ACHN (cell line): Measurements from ENCODE around the gene RFX3.
"Not testable (repeated sequence)": the region's sequence is repeated elsewhere in the genome, so short reads cannot be mapped to it uniquely, and the experiment has no call there.

Source experiments
- DNase-seq: peaks from one replicate; pipeline ENCODE4 v3.0.0-alpha.2; 2015
- in situ Hi-C: cut with HindIII; loops from 2 replicates; pipeline ENCODE4 v1.10.0; 2017; ENCODE audit warnings: low sequenced_read_pairs, low pct_ligation_motif_present, low pct_unique_long_range_greater_than_20kb

Gene RFX3

DNA sequence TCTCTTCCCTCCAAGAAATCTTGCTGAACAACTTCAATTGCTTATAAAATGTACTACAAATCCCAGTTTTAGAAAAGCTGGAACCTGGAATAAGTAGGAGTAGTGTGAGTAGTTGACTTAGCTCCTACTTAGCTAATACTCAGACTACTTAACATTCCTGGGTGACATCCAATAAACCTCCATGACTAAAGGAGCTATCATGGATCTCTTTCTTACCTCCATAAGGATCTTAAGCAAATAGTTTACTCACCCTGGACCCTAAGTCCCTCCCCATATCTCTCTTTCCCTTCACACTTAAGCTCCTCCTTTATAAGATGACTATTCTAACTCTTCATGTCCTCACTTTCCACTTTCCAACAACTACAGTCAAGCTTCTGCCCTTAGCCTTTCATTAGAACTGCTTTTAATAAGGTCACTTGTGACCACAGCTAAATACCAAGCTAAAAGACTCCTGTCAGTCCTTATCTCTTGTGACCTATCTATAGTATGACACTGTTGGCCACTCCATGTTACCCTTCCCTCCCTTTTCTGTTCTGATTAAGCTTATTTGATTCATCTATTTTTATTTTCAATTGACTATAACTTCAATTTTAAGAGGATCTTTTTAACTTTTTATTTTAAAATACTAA is 194.9 kb downstream of the RFX3 start:
- no peak for DNase-seq
- in situ Hi-C loops = no loop called here

DNA sequence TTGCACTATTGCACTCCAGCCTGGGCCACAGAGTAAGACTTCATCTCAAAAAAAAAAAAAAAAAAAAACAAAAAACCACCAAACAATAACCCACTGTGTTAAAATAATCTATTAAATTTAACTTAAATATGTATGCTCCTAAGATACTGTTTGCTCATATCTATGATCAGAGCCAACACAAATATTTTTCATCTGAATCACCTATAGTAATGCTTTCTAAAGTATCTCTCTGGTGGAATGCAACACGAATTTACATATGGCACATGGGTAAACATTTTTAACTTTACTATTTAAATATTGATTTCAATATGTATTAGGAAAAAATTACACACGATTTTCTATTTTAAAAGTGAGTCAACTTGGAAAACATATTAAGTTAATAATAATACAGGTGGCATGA is 196.4 kb downstream of the RFX3 start:
- no peak for DNase-seq
- in situ Hi-C loops = no loop called here

GRCh38 chr9:3323714-3324113 is 202.1 kb downstream of the RFX3 start:
- in situ Hi-C loops = no loop called here
- DNase-seq = no peak

- no peak for DNase-seq
- in situ Hi-C loops = no loop called here
Measured at GRCh38 chr9:3321186-3321585, 204.6 kb downstream of the RFX3 start.

DNA sequence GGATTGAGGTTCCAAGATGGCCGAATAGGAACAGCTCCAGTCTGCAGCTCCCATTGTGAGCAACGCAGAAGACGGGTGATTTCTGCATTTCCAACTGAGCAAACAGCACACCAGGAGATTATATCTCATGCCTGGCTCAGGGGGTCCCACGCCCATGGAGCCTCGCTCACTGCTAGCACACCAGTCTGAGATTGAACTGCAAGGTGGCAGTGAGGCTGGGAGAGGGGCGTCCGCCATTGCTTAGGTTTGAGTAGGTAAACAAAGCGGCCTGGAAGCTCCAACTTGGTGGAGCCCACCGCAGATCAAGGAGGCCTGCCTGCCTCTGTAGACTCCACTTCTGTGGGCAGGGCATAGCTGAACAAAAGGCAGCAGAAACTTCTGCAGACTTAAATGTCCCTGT is 213.2 kb downstream of the RFX3 start:
- DNase-seq, in situ Hi-C loops: not testable (repeated sequence)

- DNase-seq = no peak
- in situ Hi-C loops = no loop called here
Measured at GRCh38 chr9:3308609-3309008, 217.2 kb downstream of the RFX3 start.

DNA sequence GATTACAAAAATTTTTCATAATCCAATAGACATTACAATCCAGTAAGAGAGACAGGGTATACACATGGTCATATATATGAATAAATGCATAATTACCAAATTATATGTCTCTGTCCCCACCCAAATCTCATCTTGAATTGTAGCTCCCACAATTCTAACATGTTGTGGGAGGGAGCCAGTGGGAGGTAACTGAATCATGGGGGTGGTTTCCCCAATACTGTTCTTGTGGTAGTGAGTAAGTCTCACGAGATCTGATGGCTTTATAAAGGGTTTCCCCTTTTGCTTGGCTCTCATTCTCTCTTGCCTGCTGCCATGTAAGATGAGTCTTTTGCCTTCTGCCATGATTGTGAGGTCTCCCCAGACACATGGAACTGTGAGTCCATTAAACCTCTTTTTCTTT is 221.4 kb downstream of the RFX3 start:
- in situ Hi-C loops, DNase-seq: not testable (repeated sequence)

GRCh38 chr9:3299872-3300271 is 225.9 kb downstream of the RFX3 start:
- no peak for DNase-seq
- in situ Hi-C loops = no loop called here

DNA sequence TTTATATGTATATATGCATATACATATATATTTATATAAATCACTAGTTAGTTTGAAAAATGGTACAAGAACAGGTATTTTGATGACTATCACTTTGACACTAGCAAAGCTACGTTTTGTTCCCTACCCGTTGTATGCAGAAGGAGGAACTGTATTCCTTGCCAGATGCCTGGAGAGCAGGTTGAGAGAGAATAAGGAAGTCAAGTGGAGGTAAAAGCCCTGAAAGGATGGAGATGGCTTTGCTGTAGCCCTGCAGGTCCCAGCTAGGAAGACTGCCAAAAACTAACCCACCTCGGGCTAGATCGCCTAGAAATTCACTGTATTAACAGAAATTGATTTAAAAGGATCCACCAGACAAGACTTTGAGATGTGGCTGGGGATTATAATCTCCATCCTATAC is 229.3 kb downstream of the RFX3 start:
- in situ Hi-C loops = no loop called here
- DNase-seq = no peak

GRCh38 chr9:3292311-3292710 is 233.5 kb downstream of the RFX3 start:
- in situ Hi-C loops = no loop called here
- DNase-seq = no peak

DNA sequence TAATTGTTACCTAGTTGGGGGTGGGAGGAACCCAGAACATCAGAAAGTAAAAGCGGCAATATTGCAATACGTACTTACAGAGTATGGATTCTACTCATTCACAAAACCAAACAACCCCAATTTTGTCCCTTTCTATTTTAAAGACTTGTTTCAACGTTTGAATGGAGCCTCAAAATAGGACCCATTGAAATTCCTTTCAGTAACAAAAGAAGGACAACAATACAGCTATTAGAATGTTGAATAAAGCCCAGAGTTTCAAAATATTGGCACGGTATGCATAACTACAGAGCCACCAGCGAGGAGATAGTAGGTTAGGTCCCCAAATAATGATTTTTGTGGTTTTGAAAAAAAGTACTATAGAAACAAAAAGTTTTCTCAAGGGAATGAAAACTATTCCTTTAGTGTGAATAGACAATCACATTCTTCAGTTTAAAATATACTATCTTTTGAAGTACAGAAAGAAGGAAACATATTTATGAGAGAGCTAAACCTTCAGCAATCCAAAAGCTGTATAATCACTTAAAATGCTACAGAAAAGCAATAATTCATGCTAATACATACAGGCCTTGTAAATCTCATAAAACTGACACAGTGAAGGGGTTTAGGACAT is 235.5 kb downstream of the RFX3 start:
- no peak for DNase-seq
- in situ Hi-C loops = no loop called here

DNA sequence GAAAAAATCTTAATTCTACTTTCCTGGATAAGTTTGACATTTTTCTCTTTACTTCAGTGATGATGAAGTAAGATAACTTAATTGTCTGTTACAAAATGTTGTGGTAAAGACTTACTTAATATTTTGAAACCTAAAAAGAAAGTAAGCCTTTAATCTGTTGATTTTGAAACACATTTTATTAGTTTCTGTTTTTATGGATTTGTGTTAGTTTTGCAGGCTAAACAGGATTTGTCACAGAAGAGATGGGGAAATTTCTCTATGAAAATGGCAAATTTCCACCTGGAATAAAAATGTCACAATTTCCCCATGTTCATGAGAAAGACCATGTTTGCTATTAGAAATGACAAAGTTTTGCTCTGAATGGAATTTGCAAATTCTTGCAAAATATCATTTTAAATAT is 237.1 kb downstream of the RFX3 start:
- in situ Hi-C loops = no loop called here
- no peak for DNase-seq

- in situ Hi-C loops = no loop called here
- DNase-seq = no peak
Measured at GRCh38 chr9:3285365-3286161, 240.2 kb downstream of the RFX3 start.

DNA sequence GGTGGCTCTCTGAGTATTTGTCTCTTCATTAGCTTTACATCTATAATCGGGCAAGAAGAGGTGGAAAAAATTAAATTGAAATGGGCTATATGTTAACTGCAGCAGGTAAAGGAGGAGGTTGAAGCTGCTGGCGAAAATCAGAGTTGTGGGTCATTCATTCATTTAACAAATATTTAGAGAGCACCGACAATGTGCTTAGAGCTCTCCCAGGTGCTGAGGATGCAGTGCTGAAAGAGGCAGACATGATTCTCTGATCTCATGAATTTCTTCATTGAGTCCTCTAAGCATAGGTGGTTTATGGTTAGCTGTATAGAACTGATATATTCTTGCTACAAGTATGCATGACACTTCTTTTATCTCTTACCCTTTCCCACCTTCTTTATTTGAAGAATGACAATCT is 243.4 kb downstream of the RFX3 start:
- in situ Hi-C loops = no loop called here
- no peak for DNase-seq

DNA sequence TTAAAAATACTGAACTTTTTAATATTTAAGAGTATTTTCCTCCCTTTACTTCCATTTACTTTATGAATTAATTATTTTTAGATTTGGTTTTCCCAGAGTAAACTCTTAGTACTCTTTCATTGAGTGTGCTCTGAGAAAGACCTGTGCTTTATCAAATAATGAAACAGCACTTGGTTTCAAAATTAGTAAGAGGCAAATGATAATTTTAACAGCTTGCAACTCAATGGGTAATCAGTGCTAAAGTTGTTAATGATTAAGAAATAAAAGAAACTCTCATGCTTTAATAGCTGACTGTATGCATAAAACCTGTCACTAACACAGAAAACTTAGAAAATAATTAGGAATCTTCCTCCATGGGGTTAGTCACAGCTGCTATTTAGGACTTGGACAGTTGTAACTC is 244.4 kb downstream of the RFX3 start:
- no peak for DNase-seq
- in situ Hi-C loops = no loop called here

- no peak for DNase-seq
- in situ Hi-C loops = no loop called here
Measured at GRCh38 chr9:3277200-3277599, 248.6 kb downstream of the RFX3 start.

DNA sequence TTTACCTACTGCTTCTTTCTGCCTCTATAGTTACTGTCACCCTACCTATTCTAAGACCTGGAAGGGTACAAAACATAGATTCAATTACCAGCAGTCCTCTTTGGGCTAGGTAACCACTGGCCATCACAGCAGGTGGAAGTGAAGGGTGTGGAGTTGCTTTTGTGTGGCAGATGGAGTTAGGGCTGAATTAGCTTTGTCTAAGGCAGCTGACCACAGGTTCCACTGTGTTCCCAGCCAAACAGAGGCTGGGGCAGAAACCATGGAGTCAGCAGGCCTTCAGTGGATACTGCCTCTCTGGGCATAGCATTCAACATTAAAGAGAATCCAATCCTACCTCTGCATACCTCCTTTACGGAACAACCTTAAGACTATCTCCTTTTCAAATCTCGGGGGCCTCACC is 254.2 kb downstream of the RFX3 start:
- in situ Hi-C loops = no loop called here
- DNase-seq = no peak

- DNase-seq = no peak
- in situ Hi-C loops = no loop called here
Measured at GRCh38 chr9:3271157-3271556, 254.6 kb downstream of the RFX3 start.

DNA sequence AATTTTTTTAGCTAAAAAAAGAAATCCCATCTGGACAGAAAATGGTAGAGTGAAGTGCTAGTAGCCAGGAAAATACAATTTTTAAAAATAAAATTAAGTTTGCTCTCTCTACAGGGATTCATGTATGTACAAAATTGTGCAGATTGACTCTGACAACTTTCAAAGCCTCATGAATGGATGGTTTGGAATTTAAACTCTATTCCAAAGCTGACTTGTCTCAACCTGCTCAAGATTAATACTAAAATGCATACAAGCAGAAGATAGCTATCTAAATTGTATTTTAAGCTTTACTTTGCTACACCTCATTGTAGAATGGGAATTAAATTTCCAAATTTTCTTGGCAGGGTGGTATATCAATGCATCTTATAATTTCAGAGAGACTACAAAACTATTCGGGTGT is 257.6 kb downstream of the RFX3 start:
- in situ Hi-C loops = no loop called here
- DNase-seq = no peak

GRCh38 chr9:3263698-3264097 is 262.1 kb downstream of the RFX3 start:
- in situ Hi-C loops = no loop called here
- DNase-seq = no peak
